ES-I3 (cell line): ENCODE data around the gene BCAP29.

ENCODE experiments used
- H3K36me3 ChIP-seq: 2 replicates; pipeline ENCODE4 v1.6.1; 2013; ENCODE audit warnings: mild to moderate bottlenecking, low read length, control low read depth, moderate library complexity; ENCODE audit not compliant: insufficient read depth
- H3K4me1 ChIP-seq: 2 replicates; pipeline ENCODE4 v1.6.1; 2013; ENCODE audit warnings: mild to moderate bottlenecking, control low read depth, low read length; ENCODE audit not compliant: insufficient read depth
- H3K9ac ChIP-seq: 2 replicates; pipeline ENCODE4 v1.6.1; 2013; ENCODE audit warnings: low read depth, mild to moderate bottlenecking, low read length, moderate library complexity
- H3K9me3 ChIP-seq: 2 replicates; pipeline ENCODE4 v1.6.1; 2013; ENCODE audit warnings: mild to moderate bottlenecking, low read length, moderate library complexity; ENCODE audit not compliant: control insufficient read depth, insufficient read depth

The BCAP29 gene

GRCh38 chr7:107658467-107658866, 78.4 kb downstream of the BCAP29 start:
- H3K4me1 ChIP-seq, result no peaks in the 10 kb centered on the region; the same call in 1 of the 2 replicates
- no peaks in the 10 kb centered on the region for H3K36me3 ChIP-seq
- H3K9ac ChIP-seq, result no peak overlapping the region
- no peaks in the 10 kb centered on the region for H3K9me3 ChIP-seq

- Histone ChIP-seq H3K9me3 (no peaks in the 10 kb centered on the region), H3K36me3 (no peaks in the 10 kb centered on the region), H3K4me1 (no peaks in the 10 kb centered on the region; the same call in 1 of the 2 replicates), H3K9ac (no peak overlapping the region)
Observed at GRCh38 chr7:107659666-107660065, 79.6 kb downstream of the BCAP29 start.

GRCh38 chr7:107660381-107661080, 80.5 kb downstream of the BCAP29 start, which contains the start of gene SLC26A4:
TSS of gene SLC26A4 (plus strand) at chr7:107660828. CDS start at chr7:107661642, 814 bp downstream.
- Histone ChIP-seq H3K4me1 (no peaks in the 10 kb centered on the region; the same call in 1 of the 2 replicates), H3K36me3 (no peaks in the 10 kb centered on the region), H3K9me3 (no peaks in the 10 kb centered on the region), H3K9ac (peak within 1 kb of the TSS; percentile 48; the same call in 1 of the 2 replicates)

- Histone ChIP-seq H3K9ac (peak overlapping the region; percentile 48; the same call in 1 of the 2 replicates), H3K9me3 (no peaks in the 10 kb centered on the region), H3K4me1 (no peaks in the 10 kb centered on the region; the same call in 1 of the 2 replicates), H3K36me3 (no peaks in the 10 kb centered on the region)
Observed at GRCh38 chr7:107661081-107661864, 81.2 kb downstream of the BCAP29 start.

- no peaks in the 10 kb centered on the region for H3K36me3 ChIP-seq
- H3K9me3 ChIP-seq, result no peaks in the 10 kb centered on the region
- H3K4me1 ChIP-seq, result no peaks in the 10 kb centered on the region; the same call in 1 of the 2 replicates
- peak overlapping the region; percentile 48; the same call in 1 of the 2 replicates for H3K9ac ChIP-seq
Observed at GRCh38 chr7:107661865-107662379, 81.9 kb downstream of the BCAP29 start.

- no peaks in the 10 kb centered on the region for H3K9me3 ChIP-seq
Observed at GRCh38 chr7:107663196-107663595, 83.2 kb downstream of the BCAP29 start.

GRCh38 chr7:107666790-107667189, 86.7 kb downstream of the BCAP29 start:
- H3K36me3 ChIP-seq, result no peaks in the 10 kb centered on the region
- H3K9me3 ChIP-seq, result no peaks in the 10 kb centered on the region
- no peak overlapping the region for H3K9ac ChIP-seq
- H3K4me1 ChIP-seq, result no peaks in the 10 kb centered on the region

More at GRCh38 chr7:107663196-107663595, 83.2 kb downstream of the BCAP29 start:
- no peak overlapping the region for H3K9ac ChIP-seq
- no peaks in the 10 kb centered on the region for H3K36me3 ChIP-seq
- H3K4me1 ChIP-seq, result no peaks in the 10 kb centered on the region; the same call in 1 of the 2 replicates

GRCh38 chr7:107667341-107667740, 87.3 kb downstream of the BCAP29 start:
- no peak overlapping the region for H3K9ac ChIP-seq
- no peaks in the 10 kb centered on the region for H3K36me3 ChIP-seq
- H3K4me1 ChIP-seq, result no peaks in the 10 kb centered on the region

GRCh38 chr7:107668296-107668695, 88.2 kb downstream of the BCAP29 start:
- no peaks in the 10 kb centered on the region for H3K4me1 ChIP-seq
- no peak overlapping the region for H3K9ac ChIP-seq
- H3K36me3 ChIP-seq, result no peaks in the 10 kb centered on the region
- no peaks in the 10 kb centered on the region for H3K9me3 ChIP-seq

More at GRCh38 chr7:107667341-107667740, 87.3 kb downstream of the BCAP29 start:
- no peaks in the 10 kb centered on the region for H3K9me3 ChIP-seq
